H1 (cell line): Measurements from ENCODE around the gene VAT1. TPM values are rescaled to one million over a fixed set of nuclear protein-coding genes. Genes with fewer than 3 reads are reported as not detected.

Experiments
- CTCF ChIA-PET: fragments of 300-600 bp; sonication (Branson Sonifier 250); formaldehyde crosslinking; loops from one replicate; lab custom pipeline; 2021; ENCODE audit not compliant: partially characterized antibody; lab: Charles Lee
- POLR2A ChIA-PET: fragments of 300-600 bp; sonication (Branson Sonifier 250); formaldehyde crosslinking; loops from one replicate; lab custom pipeline; 2021; ENCODE audit warnings: inconsistent platforms; ENCODE audit not compliant: partially characterized antibody; lab: Charles Lee
- DNase-seq, 2 experiments: peaks; one replicate each; pipeline versions ENCODE4 v3.0.0 to v3.0.0-alpha.2; 2010 to 2022; ENCODE audit warnings: low spot score in 2 of 2, low read depth in 1 of 2, mixed read lengths in 1 of 2
- FAIRE-seq: peaks from 2 replicates; lab custom pipeline; 2011; peaks lifted over from hg19 to GRCh38; lab: Jason Lieb, UNC
- H2AFZ ChIP-seq: 2 replicates; pipeline ENCODE4 v1.8.1; 2012; ENCODE audit warnings: low read length, inconsistent platforms
- H2AK5ac ChIP-seq: 2 replicates; pipeline ENCODE4 v1.6.1; 2013; ENCODE audit warnings: low read depth, low read length
- H2BK120ac ChIP-seq: replicated peaks from 2 replicates; pipeline ENCODE3; 2013; ENCODE audit warnings: low read depth, low read length, inconsistent platforms
- H2BK12ac ChIP-seq: 2 replicates; pipeline ENCODE4 v1.6.1; 2013; ENCODE audit warnings: low read depth, low read length
- H2BK15ac ChIP-seq: 2 replicates; pipeline ENCODE4 v1.6.1; 2013; ENCODE audit warnings: low read length
- H2BK20ac ChIP-seq: 2 replicates; pipeline ENCODE4 v1.6.1; 2013; ENCODE audit warnings: low read length
- H2BK5ac ChIP-seq: 2 replicates; pipeline ENCODE4 v1.6.1; 2013; ENCODE audit warnings: low read depth, low read length
- H3K14ac ChIP-seq: 2 replicates; pipeline ENCODE4 v1.6.1; 2013; ENCODE audit warnings: inconsistent platforms; ENCODE audit not compliant: insufficient read length
- H3K18ac ChIP-seq: 2 replicates; pipeline ENCODE4 v1.6.1; 2013; ENCODE audit warnings: low read length; ENCODE audit errors: extremely low read depth
- H3K23ac ChIP-seq: 2 replicates; pipeline ENCODE4 v1.6.1; 2013; ENCODE audit warnings: inconsistent platforms; ENCODE audit not compliant: insufficient read length
- H3K23me2 ChIP-seq: 2 replicates; pipeline ENCODE4 v1.6.1; 2013; ENCODE audit warnings: low read depth, low read length
- H3K27ac ChIP-seq: 2 replicates; pipeline ENCODE4 v1.6.1; 2011; ENCODE audit warnings: low read depth, low read length, inconsistent platforms
- H3K27me3 ChIP-seq, 4 experiments: replicated peaks in 1 of 4; 1 replicate in 1 of 4; 2 replicates in 3 of 4; pipeline versions ENCODE4 v1.6.1 to v1.8.1; 2011 to 2013; ENCODE audit warnings: low read length in 3 of 4, mild to moderate bottlenecking in 3 of 4, inconsistent platforms in 2 of 4, mixed read lengths in 2 of 4, moderate library complexity in 1 of 4; ENCODE audit not compliant: control insufficient read depth in 3 of 4, insufficient read depth in 3 of 4; ENCODE audit errors: extremely low read depth in 1 of 4
- H3K36me3 ChIP-seq, 4 experiments: 2 replicates each; pipeline versions ENCODE4 v1.6.1 to v1.8.1; 2011 to 2013; ENCODE audit warnings: mild to moderate bottlenecking in 4 of 4, low read length in 3 of 4, moderate library complexity in 2 of 4, control low read depth in 1 of 4, inconsistent platforms in 1 of 4; ENCODE audit not compliant: insufficient read depth in 4 of 4, control insufficient read depth in 2 of 4
- H3K4ac ChIP-seq: replicated peaks from 2 replicates; pipeline ENCODE3; 2013; ENCODE audit warnings: low read length, low read depth, mixed read lengths, inconsistent platforms; ENCODE audit not compliant: insufficient read length
- H3K4me1 ChIP-seq, 4 experiments: replicated peaks in 1 of 4; 1 replicate in 1 of 4; 2 replicates in 3 of 4; pipeline versions ENCODE4 v1.6.1 to v1.8.1; 2011 to 2013; ENCODE audit warnings: low read length in 3 of 4, inconsistent platforms in 2 of 4, mixed read lengths in 1 of 4; ENCODE audit not compliant: insufficient read depth in 4 of 4, control insufficient read depth in 3 of 4
- H3K4me2 ChIP-seq, 2 experiments: 2 replicates each; pipeline versions ENCODE4 v1.6.1 to v1.8.1; 2011 to 2013; ENCODE audit warnings: low read depth in 2 of 2, low read length in 2 of 2, control low read depth in 1 of 2, inconsistent platforms in 1 of 2, mild to moderate bottlenecking in 1 of 2; ENCODE audit not compliant: insufficient read depth in 1 of 2
- H3K4me3 ChIP-seq, 4 experiments: fragments of 200-600, 300-600 bp in 1 of 4; sonication (generic), shearing (Covaris generic), sonication (Bioruptor Twin) in 1 of 4; 2 replicates each; pipeline versions ENCODE4 v1.5.1 to v1.8.1; 2011 to 2016; ENCODE audit warnings: low read length in 4 of 4, low read depth in 3 of 4, control low read depth in 2 of 4, inconsistent platforms in 2 of 4, mild to moderate bottlenecking in 2 of 4, mixed read lengths in 1 of 4, moderate library complexity in 1 of 4; ENCODE audit not compliant: insufficient read depth in 2 of 4; ENCODE audit errors: extremely low read depth in 1 of 4
- H3K56ac ChIP-seq: replicated peaks from 2 replicates; pipeline ENCODE3; 2013; ENCODE audit warnings: low read depth, mild to moderate bottlenecking, mixed read lengths, low read length, inconsistent platforms; ENCODE audit not compliant: insufficient read length
- H3K79me1 ChIP-seq: 2 replicates; pipeline ENCODE4 v1.6.1; 2013; ENCODE audit warnings: low read depth, low read length, control low read depth
- H3K79me2 ChIP-seq, 2 experiments: 2 replicates each; pipeline versions ENCODE4 v1.6.1 to v1.8.1; 2012 to 2013; ENCODE audit warnings: low read length in 2 of 2, mild to moderate bottlenecking in 2 of 2, inconsistent platforms in 1 of 2; ENCODE audit not compliant: insufficient read depth in 2 of 2, control insufficient read depth in 1 of 2
- H3K9ac ChIP-seq, 4 experiments: replicated peaks in 1 of 4; 1 replicate in 1 of 4; 2 replicates in 3 of 4; pipeline versions ENCODE4 v1.6.1 to v1.8.1; 2011 to 2013; ENCODE audit warnings: low read depth in 3 of 4, low read length in 3 of 4, control low read depth in 2 of 4, mild to moderate bottlenecking in 2 of 4, moderate library complexity in 2 of 4, inconsistent platforms in 1 of 4; ENCODE audit errors: extremely low read depth in 1 of 4
- H3K9me3 ChIP-seq, 2 experiments: 2 replicates each; pipeline versions ENCODE4 v1.6.1 to v1.8.1; 2012 to 2013; ENCODE audit warnings: mild to moderate bottlenecking in 2 of 2, moderate library complexity in 2 of 2, control low read depth in 1 of 2, inconsistent platforms in 1 of 2, low read depth in 1 of 2, low read length in 1 of 2, mixed read lengths in 1 of 2; ENCODE audit not compliant: insufficient read depth in 2 of 2
- H4K20me1 ChIP-seq, 2 experiments: replicated peaks in 1 of 2; 2 replicates each; pipeline versions ENCODE3 to v1.8.1; 2011 to 2013; ENCODE audit warnings: inconsistent platforms in 2 of 2, low read length in 2 of 2, mild to moderate bottlenecking in 1 of 2; ENCODE audit not compliant: insufficient read depth in 2 of 2, control insufficient read depth in 1 of 2
- H4K5ac ChIP-seq: 2 replicates; pipeline ENCODE4 v1.6.1; 2013; ENCODE audit warnings: low read length, low read depth, mixed read lengths, inconsistent platforms; ENCODE audit not compliant: insufficient read length
- H4K8ac ChIP-seq: 2 replicates; pipeline ENCODE4 v1.8.0; 2013; ENCODE audit warnings: mild to moderate bottlenecking, moderate library complexity, low read length, inconsistent platforms; ENCODE audit not compliant: insufficient read depth; ENCODE audit errors: extremely low read depth
- H4K91ac ChIP-seq: replicated peaks from 2 replicates; pipeline ENCODE3; 2013; ENCODE audit warnings: low read length, mixed read lengths, inconsistent platforms; ENCODE audit not compliant: insufficient read length
- JUN ChIP-seq: IDR thresholded peaks from 2 replicates; pipeline ENCODE4 v1.6.1; 2011; ENCODE audit warnings: low read depth, mild to moderate bottlenecking, improper control_type of control experiment, low read length
- JUND ChIP-seq: IDR thresholded peaks from 2 replicates; pipeline ENCODE4 v1.6.1; 2011; ENCODE audit warnings: mild to moderate bottlenecking, improper control_type of control experiment, low read length
- KDM1A ChIP-seq: fragments of 200-600, 300-600 bp; sonication (generic); IDR thresholded peaks from 2 replicates; pipeline ENCODE4 v1.7.1; 2016; ENCODE audit warnings: mild to moderate bottlenecking, low read length, borderline replicate concordance
- POU5F1 ChIP-seq: IDR thresholded peaks from 2 replicates; pipeline ENCODE4 v1.6.1; 2011; ENCODE audit warnings: low read depth, mild to moderate bottlenecking, low read length, moderate library complexity
- TAF7 ChIP-seq: optimal IDR thresholded peaks from 2 replicates; pipeline ENCODE3; 2011; ENCODE audit warnings: low read depth, mild to moderate bottlenecking, inconsistent platforms, low read length, moderate library complexity, borderline replicate concordance
- TBP ChIP-seq: IDR thresholded peaks from 2 replicates; pipeline ENCODE4 v1.6.1; 2011; ENCODE audit warnings: low read depth, low read length, improper control_type of control experiment
- USF2 ChIP-seq: IDR thresholded peaks from 2 replicates; pipeline ENCODE4 v1.6.1; 2011; ENCODE audit warnings: low read length, improper control_type of control experiment
- WGBS, 2 experiments: shearing (Covaris generic) in 1 of 2; methylation state at CpG; one replicate each; pipeline versions ENCODE4 v1.1.6 to v1.1.7; 2013 to 2015; ENCODE audit warnings: low lambda C conversion rate in 2 of 2, mixed read lengths in 2 of 2, inconsistent platforms in 1 of 2, low coverage in 1 of 2, missing lambda C conversion rate in 1 of 2; ENCODE audit not compliant: insufficient replicate concordance in 2 of 2, insufficient coverage in 1 of 2, insufficient read length in 1 of 2; ENCODE audit errors: extremely low coverage in 1 of 2, missing lambda C conversion rate in 1 of 2; 5-methylcytosine and 5-hydroxymethylcytosine counted together
- polyA plus RNA-seq, 7 experiments: library from polyadenylated mRNA; depleted of rRNA in 3 of 7; stranded (reverse) in 5 of 7; unstranded in 2 of 7; fragments of >200 nt in 5 of 7; fragments of 200-250 nt in 2 of 7; gene quantifications; 1 replicate in 5 of 7; 2 replicates in 1 of 7; 4 replicates in 1 of 7; pipeline versions ENCODE4 v1.2.1 to v1.2.3, GENCODE V29; 2011 to 2013; ENCODE audit warnings: missing spikeins in 2 of 7, mixed read lengths in 2 of 7
- total RNA-seq: library from RNA; stranded (reverse); fragmentation: NEBNext Ultra II Directional; extraction: Animal tissue kit (Norgen Biotek cat#: 25700); gene quantifications from 2 replicates; pipeline ENCODE4 v1.2.1, GENCODE V29; 2021

VAT1 gene
- total and polyA plus RNA-seq, 2 of the 8 experiments (the other 6 are each of a cell fraction or from before 2014, with no cell fraction given), result 200 to 295 TPM

DNA sequence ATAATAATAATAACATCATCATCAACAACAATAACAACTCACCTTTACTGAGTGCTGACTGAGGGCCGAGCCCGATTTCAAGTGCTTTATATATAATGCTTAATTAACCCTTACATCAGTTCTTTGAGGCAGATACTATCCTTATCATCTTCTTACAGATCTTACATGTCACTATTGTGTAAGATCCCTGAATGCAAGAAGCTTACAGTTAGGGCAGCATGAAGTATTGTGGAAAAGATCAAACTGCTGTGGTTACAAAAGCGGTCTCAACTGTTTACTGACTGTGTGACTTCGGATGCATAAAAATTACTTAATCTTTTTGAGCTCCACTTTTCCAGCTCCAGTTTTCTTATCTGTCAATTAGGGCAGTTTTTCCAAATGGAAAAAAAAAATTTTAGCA is 3.3 kb downstream of the VAT1 start:
- Histone ChIP-seq H2AFZ (no peak overlapping the region), H3K4me3 (no peak overlapping the region), H4K91ac (no peak overlapping the region), H3K27me3 (no peaks in the 10 kb centered on the region), H2AK5ac (no peak overlapping the region), H2BK20ac (no peak overlapping the region), H3K4me1 (peaks cover 6 to 18% (median 12%) of the 10 kb centered on the region in 4 experiments), H3K4ac (no peak overlapping the region), H3K23me2 (peaks cover 8% of the 10 kb centered on the region; the same call in 1 of the 2 replicates), H3K18ac (no peak overlapping the region), H2BK5ac (no peak overlapping the region), H3K23ac (no peak overlapping the region), H2BK15ac (no peak overlapping the region), H3K9ac (no peak overlapping the region), H4K8ac (no peak overlapping the region), H4K20me1 (peaks cover 10% of the 10 kb centered on the region in 2 experiments), H2BK120ac (no peak overlapping the region), H3K79me2 (peaks cover 0 to 35% of the 10 kb centered on the region in 2 experiments; a peak in 3 of 4 replicates), H3K56ac (no peak overlapping the region), H3K4me2 (no peak overlapping the region; a peak in 1 of 4 replicates), H3K36me3 (peaks cover 6 to 39% (median 12%) of the 10 kb centered on the region in 4 experiments; a peak in 7 of 8 replicates), H3K14ac (no peak overlapping the region), H3K27ac (no peak overlapping the region), H4K5ac (no peak overlapping the region), H3K9me3 (no peaks in the 10 kb centered on the region), H2BK12ac (no peak overlapping the region), H3K79me1 (peaks cover 17% of the 10 kb centered on the region)
- FAIRE-seq (no peak), DNase-seq (no peak)
- 91% methylated on average over 4 of the region's 4 CpGs; no CpG with 5 or more reads in 1 of the 2 experiments for WGBS, 2 experiments
- TF ChIP-seq JUN (no peak), JUND (no peak), TBP (no peak), KDM1A (no peak), USF2 (no peak), TAF7 (no peak), POU5F1 (no peak)
- POLR2A ChIA-PET, result interaction anchor here (0.6 to 10.8 kb wide), 8 partner anchors 8 to 1341 kb away, joined by 3 to 123 read pairs (median 5); partner anchors contain the start of genes IFI35, PTGES3L, RPL27 and RUNDC1
- CTCF ChIA-PET, result interaction anchor here (1.0 to 1.5 kb wide), 3 partner anchors 13 to 106 kb away, joined by 3 to 4 read pairs (median 3); partner anchors contain the start of genes BRCA1 and RPL27
